Lower leg skin (tissue), 3 donors: Measurements from ENCODE around the gene NFIB.

Experiments used
- CTCF ChIP-seq, 3 donors: fragments of 450-650 bp; IDR thresholded peaks; one replicate each; pipeline ENCODE4 v1.5.1; 2016; ENCODE audit warnings: antibody characterized with exemption in 3 of 3, mild to moderate bottlenecking in 3 of 3, moderate library complexity in 2 of 3
- POLR2A ChIP-seq, 2 donors: fragments of 450-650 bp; IDR thresholded peaks; one replicate each; pipeline ENCODE4 v1.6.1; 2016 to 2017; ENCODE audit warnings: antibody characterized with exemption in 2 of 2, mild to moderate bottlenecking in 1 of 2, moderate library complexity in 1 of 2

GRCh38 chr9:14077672-14078071 is 236.3 kb downstream of the NFIB start:
- TF ChIP-seq POLR2A (IDR thresholded peaks at IDR 0.05) (no peak), CTCF (IDR thresholded peaks at IDR 0.05) (no peak)
